HL-60 (cell line): ENCODE data around the gene ATP6V1C2.

ENCODE experiments used
- DNase-seq, 2 experiments: peaks; one replicate each; pipeline ENCODE4 v3.0.0-alpha.2; 2010 to 2020; ENCODE audit warnings: low read depth in 1 of 2, low spot score in 1 of 2
- H3K27ac ChIP-seq: fragments of 250-450 bp; sonication (Bioruptor Pico); replicated peaks from 2 replicates; pipeline ENCODE4 v1.5.1; 2020; ENCODE audit warnings: mild to moderate bottlenecking, moderate library complexity
- H3K27me3 ChIP-seq: fragments of 250-450 bp; sonication (Bioruptor Pico); 2 replicates; pipeline ENCODE4 v1.5.1; 2021; ENCODE audit warnings: mild to moderate bottlenecking, moderate library complexity; ENCODE audit not compliant: insufficient read depth, poor library complexity, severe bottlenecking
- H3K4me3 ChIP-seq: replicated peaks from 2 replicates; pipeline ENCODE4 v1.5.1; 2011; ENCODE audit warnings: mild to moderate bottlenecking, control low read depth, low read length; ENCODE audit not compliant: insufficient read depth
- GABPA ChIP-seq: IDR thresholded peaks from 2 replicates; pipeline ENCODE4 v1.6.1; 2012; ENCODE audit warnings: low read depth
- POLR2AphosphoS5 ChIP-seq: IDR thresholded peaks from 2 replicates; pipeline ENCODE4 v1.6.1; 2012; ENCODE audit warnings: low read depth
- SPI1 ChIP-seq: IDR thresholded peaks from 2 replicates; pipeline ENCODE4 v1.6.1; 2012; ENCODE audit warnings: low read depth, mild to moderate bottlenecking, borderline replicate concordance
- TF ChIP-seq, protein P1 (sequence below): IDR thresholded peaks from one replicate; pipeline ENCODE4 v1.5.1; 2011; ENCODE audit warnings: low read length, control low read depth, inconsistent platforms; ENCODE audit not compliant: insufficient read depth
- TF ChIP-seq, protein P2 (sequence below): IDR thresholded peaks from 2 replicates; pipeline ENCODE4 v1.6.1; 2012; ENCODE audit warnings: low read depth; ENCODE audit not compliant: insufficient replicate concordance

The ATP6V1C2 gene

DNA sequence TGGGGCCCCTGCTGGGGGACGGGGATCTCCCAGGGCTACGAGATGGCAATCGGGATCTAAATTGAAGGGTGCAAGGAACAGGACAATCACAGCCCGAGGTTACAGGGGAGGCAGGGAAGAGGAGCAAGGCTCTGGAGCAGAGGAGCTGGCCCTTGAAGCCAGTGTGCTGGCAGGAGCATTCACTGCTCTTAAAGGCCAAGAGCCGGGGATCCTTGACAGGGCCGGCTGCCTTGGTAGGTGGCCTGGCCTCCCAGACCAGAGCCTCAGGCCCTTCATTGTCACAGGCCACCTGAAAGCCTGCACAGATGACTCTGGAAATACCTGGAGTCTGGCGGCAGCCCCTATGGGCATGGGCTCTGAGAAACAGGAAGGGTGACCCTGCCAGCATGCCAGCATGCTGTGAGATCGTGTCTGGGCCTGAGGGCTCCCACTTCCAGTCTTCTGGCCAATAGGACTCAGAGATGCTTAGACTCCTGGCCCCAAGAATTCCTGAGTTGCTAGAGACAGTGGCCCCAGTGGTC, 52.5 kb downstream of the ATP6V1C2 start:
- H3K27ac ChIP-seq: no peak overlapping the region
- H3K27me3 ChIP-seq: peaks cover 3% of the 10 kb centered on the region
- DNase-seq: no peak
- no peak for TF ChIP-seq POLR2AphosphoS5
- TF ChIP-seq SPI1: no peak
- TF ChIP-seq GABPA: no peak
- TF ChIP-seq, protein P1, sequence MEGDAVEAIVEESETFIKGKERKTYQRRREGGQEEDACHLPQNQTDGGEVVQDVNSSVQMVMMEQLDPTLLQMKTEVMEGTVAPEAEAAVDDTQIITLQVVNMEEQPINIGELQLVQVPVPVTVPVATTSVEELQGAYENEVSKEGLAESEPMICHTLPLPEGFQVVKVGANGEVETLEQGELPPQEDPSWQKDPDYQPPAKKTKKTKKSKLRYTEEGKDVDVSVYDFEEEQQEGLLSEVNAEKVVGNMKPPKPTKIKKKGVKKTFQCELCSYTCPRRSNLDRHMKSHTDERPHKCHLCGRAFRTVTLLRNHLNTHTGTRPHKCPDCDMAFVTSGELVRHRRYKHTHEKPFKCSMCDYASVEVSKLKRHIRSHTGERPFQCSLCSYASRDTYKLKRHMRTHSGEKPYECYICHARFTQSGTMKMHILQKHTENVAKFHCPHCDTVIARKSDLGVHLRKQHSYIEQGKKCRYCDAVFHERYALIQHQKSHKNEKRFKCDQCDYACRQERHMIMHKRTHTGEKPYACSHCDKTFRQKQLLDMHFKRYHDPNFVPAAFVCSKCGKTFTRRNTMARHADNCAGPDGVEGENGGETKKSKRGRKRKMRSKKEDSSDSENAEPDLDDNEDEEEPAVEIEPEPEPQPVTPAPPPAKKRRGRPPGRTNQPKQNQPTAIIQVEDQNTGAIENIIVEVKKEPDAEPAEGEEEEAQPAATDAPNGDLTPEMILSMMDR: no peak
- TF ChIP-seq, protein P2, sequence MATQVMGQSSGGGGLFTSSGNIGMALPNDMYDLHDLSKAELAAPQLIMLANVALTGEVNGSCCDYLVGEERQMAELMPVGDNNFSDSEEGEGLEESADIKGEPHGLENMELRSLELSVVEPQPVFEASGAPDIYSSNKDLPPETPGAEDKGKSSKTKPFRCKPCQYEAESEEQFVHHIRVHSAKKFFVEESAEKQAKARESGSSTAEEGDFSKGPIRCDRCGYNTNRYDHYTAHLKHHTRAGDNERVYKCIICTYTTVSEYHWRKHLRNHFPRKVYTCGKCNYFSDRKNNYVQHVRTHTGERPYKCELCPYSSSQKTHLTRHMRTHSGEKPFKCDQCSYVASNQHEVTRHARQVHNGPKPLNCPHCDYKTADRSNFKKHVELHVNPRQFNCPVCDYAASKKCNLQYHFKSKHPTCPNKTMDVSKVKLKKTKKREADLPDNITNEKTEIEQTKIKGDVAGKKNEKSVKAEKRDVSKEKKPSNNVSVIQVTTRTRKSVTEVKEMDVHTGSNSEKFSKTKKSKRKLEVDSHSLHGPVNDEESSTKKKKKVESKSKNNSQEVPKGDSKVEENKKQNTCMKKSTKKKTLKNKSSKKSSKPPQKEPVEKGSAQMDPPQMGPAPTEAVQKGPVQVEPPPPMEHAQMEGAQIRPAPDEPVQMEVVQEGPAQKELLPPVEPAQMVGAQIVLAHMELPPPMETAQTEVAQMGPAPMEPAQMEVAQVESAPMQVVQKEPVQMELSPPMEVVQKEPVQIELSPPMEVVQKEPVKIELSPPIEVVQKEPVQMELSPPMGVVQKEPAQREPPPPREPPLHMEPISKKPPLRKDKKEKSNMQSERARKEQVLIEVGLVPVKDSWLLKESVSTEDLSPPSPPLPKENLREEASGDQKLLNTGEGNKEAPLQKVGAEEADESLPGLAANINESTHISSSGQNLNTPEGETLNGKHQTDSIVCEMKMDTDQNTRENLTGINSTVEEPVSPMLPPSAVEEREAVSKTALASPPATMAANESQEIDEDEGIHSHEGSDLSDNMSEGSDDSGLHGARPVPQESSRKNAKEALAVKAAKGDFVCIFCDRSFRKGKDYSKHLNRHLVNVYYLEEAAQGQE: no peak
- no peak overlapping the region for H3K4me3 ChIP-seq

DNA sequence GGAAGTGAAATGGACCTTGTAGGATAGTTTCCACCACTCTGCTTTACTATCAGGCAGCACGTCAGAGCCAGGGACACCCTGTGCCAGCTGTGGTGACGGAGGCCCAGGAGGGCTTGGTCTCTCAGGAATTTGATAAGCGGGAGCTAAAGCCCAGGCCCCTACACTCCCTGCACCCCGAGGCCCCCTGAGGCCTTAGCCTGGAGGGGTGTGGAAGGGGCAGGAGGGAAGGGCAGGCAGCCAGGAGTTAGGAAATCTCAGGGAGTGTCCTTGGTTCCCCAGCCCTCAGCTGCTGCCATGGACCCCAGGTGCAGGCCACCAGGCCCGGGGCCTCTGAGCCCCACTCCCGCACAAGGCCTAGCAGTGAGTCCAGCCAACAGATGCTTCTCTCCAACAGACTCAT, 53.0 kb downstream of the ATP6V1C2 start:
- no peak for DNase-seq
- TF ChIP-seq SPI1 (no peak), POLR2AphosphoS5 (no peak), GABPA (no peak)
- TF ChIP-seq, protein P2: no peak
- TF ChIP-seq, protein P1: no peak
- H3K4me3 ChIP-seq: no peak overlapping the region
- no peaks in the 10 kb centered on the region for H3K27me3 ChIP-seq
- H3K27ac ChIP-seq: no peak overlapping the region

DNA sequence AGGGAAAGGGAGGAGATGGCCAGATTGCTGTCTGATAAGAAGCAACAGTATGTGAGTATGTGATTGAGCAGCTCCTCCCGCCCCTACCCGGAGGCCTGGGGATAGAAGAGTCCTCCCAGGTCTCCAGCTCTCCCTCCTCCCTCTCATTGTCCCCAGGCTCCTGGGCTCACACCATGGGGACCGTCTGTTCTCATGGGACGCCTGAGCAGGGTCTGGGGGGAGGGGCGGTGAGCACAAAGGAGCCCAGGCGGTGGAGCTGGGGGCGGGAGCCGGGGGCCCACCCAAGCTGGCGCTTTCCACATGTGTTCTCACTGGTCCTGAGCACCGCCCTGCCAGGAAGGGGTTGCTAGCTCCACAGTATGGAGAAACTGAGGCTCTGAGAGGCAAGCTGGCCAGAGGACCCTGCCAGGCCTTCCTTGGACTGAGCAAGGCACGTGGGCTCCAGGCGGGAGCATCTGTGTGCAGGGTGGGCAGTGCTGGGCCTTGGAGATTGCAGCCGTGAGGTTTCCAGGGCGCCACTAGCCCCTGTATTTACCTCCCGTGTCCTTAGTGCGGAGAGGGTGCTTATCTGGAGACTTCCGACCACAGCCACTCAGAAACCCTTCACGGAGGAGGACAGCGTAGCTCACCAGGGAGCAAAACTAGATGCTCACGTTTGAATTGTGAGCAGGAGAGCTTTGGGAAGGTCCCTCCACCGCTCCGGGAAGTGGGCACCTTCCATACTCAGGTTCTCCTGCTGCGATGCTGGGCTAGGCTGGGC, 53.8 kb downstream of the ATP6V1C2 start:
- H3K4me3 ChIP-seq: no peak overlapping the region
- H3K27ac ChIP-seq: no peak overlapping the region
- no peaks in the 10 kb centered on the region for H3K27me3 ChIP-seq
- no peak for TF ChIP-seq GABPA
- TF ChIP-seq, protein P2: no peak
- no peak for TF ChIP-seq SPI1
- no peak for TF ChIP-seq POLR2AphosphoS5
- TF ChIP-seq, protein P1: no peak
- no peak for DNase-seq
